Measurements from ENCODE around the gene RPS15. TPM values are rescaled to one million over a fixed set of nuclear protein-coding genes. Genes with fewer than 3 reads are reported as not detected.

RPS15 gene
- total RNA-seq, 2 donors from 2014 or later, result 1,055 to 1,445 TPM

GRCh38 chr19:1400281-1401137 lies 37.7 kb upstream of the RPS15 start:
- Histone ChIP-seq H3K9me3 (no peaks in the 10 kb centered on the region), H3K27ac (no peak overlapping the region), H3K4me3 (peak overlapping the region; percentile 41), H3K9ac (ENCODE audit: low read depth in 2 of 2, low read length in 2 of 2) (peak overlapping the region; percentile 40 to 78), H3K27me3 (peaks cover 10% of the 10 kb centered on the region), H3K36me3 (no peaks in the 10 kb centered on the region), H3K4me1 (peaks cover 8% of the 10 kb centered on the region)
- no peak for DNase-seq
- TF ChIP-seq, protein P1, sequence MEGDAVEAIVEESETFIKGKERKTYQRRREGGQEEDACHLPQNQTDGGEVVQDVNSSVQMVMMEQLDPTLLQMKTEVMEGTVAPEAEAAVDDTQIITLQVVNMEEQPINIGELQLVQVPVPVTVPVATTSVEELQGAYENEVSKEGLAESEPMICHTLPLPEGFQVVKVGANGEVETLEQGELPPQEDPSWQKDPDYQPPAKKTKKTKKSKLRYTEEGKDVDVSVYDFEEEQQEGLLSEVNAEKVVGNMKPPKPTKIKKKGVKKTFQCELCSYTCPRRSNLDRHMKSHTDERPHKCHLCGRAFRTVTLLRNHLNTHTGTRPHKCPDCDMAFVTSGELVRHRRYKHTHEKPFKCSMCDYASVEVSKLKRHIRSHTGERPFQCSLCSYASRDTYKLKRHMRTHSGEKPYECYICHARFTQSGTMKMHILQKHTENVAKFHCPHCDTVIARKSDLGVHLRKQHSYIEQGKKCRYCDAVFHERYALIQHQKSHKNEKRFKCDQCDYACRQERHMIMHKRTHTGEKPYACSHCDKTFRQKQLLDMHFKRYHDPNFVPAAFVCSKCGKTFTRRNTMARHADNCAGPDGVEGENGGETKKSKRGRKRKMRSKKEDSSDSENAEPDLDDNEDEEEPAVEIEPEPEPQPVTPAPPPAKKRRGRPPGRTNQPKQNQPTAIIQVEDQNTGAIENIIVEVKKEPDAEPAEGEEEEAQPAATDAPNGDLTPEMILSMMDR (IDR thresholded peaks at IDR 0.05), result no peak
- intact Hi-C loops (cut with DNase I), result no loop called here

DNA sequence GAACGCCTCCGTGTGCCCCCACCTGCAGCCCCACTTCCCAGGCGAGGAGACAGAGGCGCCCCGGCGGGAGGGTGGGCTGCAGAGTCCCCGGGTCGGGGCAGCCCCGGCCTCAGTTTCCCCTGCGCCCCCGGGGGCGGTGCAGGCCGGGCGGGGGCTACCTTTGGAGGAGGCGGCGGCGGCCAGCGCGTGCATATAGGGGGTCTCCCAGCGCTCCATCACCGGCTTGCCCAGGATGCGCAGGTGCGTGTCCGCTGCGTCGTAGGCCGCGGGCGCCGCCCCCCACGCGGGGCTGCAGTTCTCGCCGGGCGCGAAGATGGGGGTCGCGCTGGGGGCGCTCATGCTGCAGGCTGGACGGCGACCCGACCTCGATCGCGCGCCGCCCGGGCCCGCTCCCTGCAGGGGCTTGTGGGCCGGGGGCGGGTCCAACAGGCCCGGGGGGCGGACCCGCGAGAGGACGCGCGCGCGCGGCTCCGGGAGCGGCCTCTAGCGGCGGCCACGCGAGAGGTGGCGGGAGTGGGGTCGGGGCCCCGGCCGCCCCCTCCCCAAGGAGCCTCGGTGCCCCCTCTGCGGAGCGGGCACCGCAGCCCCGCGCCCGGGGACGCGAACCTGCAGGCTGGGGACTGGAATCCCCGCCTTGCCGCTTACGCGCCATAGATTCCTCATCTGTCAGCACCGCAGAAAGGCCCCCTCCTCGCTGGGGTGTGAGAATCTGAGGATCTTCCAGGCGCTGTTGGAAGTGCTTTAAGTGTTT lies 36.9 kb upstream of the RPS15 start, which contains the start of gene GAMT:
TSS of gene GAMT (minus strand) at position 405 of the 751 bp plus-strand sequence. CDS start at position 339, 66 bp downstream.
- intact Hi-C loops (cut with DNase I), result no loop called here
- H3K4me3 ChIP-seq, result peak within 1 kb of the TSS; percentile 41
- peak within 1 kb of the TSS; percentile 40 to 78 for H3K9ac ChIP-seq (ENCODE audit: low read depth in 2 of 2, low read length in 2 of 2)
- peaks cover 5% of the 10 kb centered on the region for H3K4me1 ChIP-seq
- H3K9me3 ChIP-seq, result no peaks in the 10 kb centered on the region
- DNase-seq, result no peak
- H3K27me3 ChIP-seq, result peaks cover 10% of the 10 kb centered on the region
- no peak within 1 kb of the TSS for H3K27ac ChIP-seq
- TF ChIP-seq, protein P1 (IDR thresholded peaks at IDR 0.05), result peak; percentile 30
- no peaks in the 10 kb centered on the region for H3K36me3 ChIP-seq

- Histone ChIP-seq H3K4me3 (peak overlapping the region; percentile 41), H3K27me3 (peaks cover 10% of the 10 kb centered on the region), H3K9ac (ENCODE audit: low read depth in 2 of 2, low read length in 2 of 2) (peak overlapping the region; percentile 33 to 40), H3K36me3 (no peaks in the 10 kb centered on the region), H3K4me1 (peaks cover 5% of the 10 kb centered on the region), H3K9me3 (no peaks in the 10 kb centered on the region), H3K27ac (no peak overlapping the region)
- DNase-seq, result no peak
- intact Hi-C loops (cut with DNase I), result no loop called here
- TF ChIP-seq, protein P1 (IDR thresholded peaks at IDR 0.05), result no peak
These were observed 36.3 kb upstream of the RPS15 start for GRCh38 chr19:1401889-1402217.

- TF ChIP-seq, protein P1 (IDR thresholded peaks at IDR 0.05), result no peak
- intact Hi-C loops (cut with DNase I), result no loop called here
- Histone ChIP-seq H3K27ac (no peak overlapping the region), H3K9ac (ENCODE audit: low read depth in 2 of 2, low read length in 2 of 2) (peak overlapping the region in 1 of 2 donors; percentile 35), H3K36me3 (no peaks in the 10 kb centered on the region), H3K4me3 (no peak overlapping the region), H3K4me1 (peaks cover 5% of the 10 kb centered on the region), H3K9me3 (no peaks in the 10 kb centered on the region), H3K27me3 (peaks cover 10% of the 10 kb centered on the region)
- DNase-seq, result no peak
These were observed 35.7 kb upstream of the RPS15 start for GRCh38 chr19:1402411-1403070.
